Measurements from ENCODE around the gene GPANK1.

GPANK1 gene

DNA sequence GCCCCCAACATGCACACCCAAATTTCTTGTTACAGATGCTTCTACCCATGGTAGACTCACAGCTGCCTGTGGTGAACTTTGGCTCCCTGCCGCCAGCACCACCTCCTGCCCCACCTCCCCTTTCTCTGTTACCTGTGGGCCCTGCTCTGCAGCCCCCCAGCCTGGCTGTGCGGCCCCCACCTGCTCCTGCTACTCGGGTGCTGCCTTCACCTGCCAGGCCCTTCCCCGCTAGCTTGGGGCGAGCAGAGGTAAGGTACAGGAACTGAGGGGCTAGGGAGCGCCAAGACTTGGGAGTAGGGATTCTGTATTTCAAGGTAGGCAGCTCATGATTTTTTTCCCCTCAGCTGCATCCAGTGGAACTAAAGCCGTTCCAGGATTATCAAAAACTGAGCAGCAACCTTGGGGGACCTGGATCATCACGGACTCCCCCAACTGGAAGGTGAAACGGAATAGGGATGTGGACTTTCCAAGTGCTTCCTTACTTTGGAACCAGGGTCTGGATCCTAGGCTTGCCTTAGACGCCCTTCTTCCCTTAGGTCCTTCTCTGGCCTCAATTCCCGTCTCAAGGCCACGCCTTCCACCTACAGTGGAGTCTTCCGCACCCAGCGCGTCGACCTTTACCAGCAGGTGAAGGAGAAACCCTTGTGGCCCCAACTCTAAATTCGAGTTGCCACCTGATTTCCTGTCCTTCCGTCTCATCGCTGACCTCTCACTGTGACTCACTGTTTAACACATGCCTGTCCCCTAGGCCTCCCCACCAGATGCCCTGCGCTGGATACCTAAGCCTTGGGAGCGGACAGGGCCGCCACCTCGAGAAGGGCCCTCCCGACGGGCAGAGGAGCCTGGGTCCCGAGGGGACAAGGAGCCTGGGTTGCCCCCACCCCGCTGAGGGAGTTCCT, 27.9 kb downstream of the GPANK1 start:
- no peak for DNase-seq

DNA sequence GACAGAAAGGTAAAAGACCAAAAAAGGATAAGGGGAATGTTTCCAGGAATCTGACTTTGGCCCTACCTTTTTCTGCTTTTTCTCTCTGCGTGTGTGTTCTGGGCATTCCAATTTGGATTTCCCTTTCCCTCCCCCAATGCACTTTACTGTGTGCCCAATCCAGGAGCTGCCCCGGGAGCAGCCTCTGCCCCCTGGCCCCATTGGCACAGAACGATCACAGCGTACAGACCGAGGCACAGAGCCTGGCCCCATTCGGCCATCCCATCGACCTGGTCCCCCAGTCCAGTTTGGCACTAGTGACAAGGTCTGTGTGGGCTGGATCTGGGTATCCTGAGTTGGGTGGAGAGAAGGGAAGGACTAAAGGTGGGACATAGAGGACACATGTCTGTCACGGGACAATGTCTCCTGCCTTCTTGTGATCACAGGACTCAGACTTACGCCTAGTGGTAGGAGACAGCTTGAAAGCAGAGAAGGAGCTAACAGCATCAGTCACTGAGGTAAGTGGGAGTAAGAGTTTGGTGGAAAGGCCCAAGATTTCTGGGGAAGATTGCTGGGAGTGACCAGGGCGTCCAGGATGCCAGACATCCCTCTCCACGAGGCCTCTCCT, 29.7 kb downstream of the GPANK1 start:
- no peak for DNase-seq

DNA sequence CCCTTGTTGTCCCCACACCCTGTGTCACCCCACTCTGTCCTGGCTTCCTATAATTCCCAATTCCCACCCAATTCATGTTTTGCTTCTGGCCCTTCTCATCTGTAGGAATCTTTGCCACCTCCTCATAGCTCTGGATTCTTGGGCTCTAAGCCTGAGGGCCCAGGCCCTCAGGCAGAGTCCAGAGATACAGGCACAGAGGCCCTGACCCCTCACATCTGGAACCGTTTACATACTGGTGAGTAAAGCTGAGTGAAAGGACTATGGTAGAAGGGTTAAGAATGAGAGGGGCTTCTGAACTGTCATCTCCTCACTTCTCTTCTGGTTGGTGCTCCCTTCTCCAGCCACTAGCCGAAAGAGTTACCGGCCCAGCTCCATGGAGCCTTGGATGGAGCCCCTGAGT, 30.7 kb downstream of the GPANK1 start:
- no peak for DNase-seq

DNA sequence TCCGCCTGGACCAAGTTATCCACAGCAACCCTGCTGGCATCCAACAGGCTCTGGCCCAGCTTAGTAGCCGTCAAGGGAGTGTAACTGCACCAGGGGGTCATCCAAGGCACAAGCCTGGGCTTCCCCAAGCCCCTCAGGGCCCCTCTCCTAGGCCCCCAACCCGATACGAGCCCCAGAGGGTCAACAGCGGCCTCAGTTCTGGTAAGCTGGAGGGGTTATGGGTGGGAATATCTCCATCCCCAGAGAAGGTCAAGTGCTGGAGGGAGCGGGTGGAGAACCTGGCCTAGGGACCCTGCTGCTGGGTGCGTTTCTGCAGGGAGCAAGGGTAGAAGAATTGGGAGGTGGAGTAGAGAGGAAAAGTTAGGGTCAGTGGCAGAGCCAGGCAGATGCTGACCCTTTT, 31.4 kb downstream of the GPANK1 start:
- no peak for DNase-seq

DNA sequence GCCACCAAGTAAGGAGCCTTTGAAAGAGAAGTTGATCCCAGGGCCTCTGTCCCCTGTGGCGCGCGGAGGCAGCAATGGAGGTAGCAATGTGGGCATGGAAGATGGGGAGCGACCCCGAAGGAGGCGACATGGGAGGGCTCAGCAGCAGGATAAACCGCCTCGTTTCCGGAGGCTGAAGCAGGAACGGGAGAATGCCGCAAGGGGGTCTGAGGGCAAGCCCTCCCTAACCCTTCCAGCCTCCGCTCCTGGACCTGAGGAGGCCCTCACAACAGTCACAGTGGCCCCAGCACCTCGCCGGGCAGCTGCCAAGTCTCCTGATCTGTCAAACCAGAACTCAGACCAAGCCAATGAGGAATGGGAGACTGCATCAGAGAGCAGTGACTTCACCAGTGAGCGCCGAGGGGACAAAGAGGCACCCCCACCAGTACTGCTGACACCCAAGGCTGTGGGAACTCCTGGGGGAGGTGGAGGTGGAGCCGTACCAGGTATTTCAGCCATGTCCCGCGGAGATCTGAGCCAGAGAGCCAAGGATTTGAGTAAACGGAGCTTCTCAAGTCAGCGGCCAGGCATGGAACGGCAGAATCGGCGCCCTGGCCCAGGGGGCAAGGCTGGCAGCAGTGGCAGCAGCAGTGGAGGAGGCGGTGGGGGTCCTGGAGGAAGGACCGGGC, 32.4 kb downstream of the GPANK1 start:
- no peak for DNase-seq

DNA sequence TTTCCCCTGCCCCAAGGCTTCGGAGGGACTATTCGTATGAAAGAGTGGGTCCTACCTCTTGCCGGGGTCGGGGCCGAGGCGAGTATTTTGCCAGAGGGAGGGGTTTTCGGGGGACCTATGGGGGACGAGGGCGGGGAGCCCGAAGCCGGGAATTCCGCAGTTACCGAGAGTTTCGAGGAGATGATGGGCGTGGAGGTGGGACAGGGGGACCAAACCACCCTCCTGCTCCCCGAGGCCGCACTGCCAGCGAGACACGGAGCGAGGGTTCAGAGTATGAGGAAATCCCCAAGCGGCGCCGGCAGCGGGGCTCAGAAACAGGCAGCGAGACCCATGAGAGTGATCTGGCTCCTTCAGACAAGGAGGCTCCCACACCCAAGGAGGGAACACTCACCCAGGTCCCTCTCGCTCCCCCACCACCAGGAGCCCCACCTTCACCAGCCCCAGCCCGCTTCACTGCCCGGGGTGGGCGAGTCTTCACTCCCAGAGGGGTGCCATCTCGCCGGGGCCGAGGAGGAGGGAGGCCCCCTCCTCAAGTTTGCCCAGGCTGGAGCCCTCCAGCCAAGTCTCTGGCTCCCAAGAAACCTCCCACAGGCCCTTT, 33.0 kb downstream of the GPANK1 start:
- no peak for DNase-seq

DNA sequence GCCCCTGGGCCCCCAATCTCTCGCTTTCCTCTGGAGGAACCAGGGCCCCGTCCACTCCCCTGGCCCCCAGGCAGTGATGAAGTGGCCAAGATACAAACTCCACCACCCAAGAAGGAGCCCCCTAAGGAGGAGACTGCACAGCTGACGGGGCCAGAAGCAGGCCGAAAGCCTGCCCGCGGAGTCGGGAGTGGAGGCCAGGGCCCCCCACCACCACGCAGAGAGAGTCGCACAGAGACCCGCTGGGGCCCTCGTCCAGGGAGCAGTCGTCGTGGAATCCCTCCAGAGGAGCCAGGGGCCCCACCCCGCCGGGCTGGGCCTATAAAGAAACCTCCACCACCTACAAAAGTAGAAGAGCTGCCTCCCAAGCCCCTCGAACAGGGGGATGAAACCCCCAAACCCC, 33.6 kb downstream of the GPANK1 start:
- no peak for DNase-seq

DNA sequence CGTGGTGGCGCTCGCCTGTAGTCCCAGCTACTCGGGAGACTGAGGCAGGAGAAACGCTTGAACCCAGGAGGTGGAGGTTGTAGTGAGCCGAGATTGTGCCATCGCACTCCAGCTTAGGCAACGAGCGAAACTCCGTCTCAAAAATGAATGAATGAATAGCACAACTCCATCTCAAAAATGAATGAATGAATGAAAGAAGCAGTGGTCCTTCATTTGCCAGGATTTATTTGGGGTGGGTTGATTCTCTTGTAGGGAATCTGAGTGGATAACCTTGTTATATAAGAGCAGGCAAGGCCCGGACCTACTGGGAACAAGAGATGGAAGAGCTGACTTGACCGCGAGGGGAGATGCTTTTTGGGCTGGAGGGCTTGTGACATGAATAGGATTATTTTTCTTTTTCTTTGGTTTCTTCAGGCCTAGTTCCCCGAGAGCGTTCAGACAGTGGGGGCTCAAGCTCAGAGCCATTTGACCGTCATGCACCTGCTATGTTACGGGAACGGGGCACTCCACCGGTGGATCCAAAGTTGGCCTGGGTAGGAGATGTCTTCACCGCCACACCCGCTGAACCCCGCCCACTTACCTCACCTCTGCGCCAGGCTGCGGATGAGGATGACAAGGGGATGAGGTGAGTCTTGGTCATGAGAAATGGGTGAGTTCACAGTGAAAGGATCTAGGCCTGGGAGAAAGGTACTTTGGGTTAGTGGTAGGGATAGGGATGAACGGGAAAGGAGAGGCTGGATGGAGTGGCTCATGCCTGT, 34.4 kb downstream of the GPANK1 start:
- no peak for DNase-seq

DNA sequence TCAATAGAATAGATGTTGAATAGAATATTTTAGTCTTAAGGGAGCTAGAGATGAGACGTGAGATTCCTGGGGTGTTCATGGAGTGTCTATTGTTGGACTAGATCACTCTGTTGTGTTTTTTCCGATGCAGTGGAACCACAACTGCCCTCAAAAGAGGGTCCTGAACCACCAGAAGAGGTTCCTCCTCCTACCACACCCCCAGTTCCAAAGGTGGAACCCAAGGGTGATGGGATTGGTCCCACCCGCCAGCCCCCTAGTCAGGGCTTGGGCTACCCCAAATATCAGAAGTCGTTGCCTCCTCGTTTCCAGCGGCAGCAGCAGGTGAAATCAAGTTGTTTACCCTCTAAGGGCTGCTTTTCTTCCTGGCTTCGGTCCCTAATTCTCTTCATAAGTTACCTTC, 35.8 kb downstream of the GPANK1 start:
- DNase-seq: no peak

DNA sequence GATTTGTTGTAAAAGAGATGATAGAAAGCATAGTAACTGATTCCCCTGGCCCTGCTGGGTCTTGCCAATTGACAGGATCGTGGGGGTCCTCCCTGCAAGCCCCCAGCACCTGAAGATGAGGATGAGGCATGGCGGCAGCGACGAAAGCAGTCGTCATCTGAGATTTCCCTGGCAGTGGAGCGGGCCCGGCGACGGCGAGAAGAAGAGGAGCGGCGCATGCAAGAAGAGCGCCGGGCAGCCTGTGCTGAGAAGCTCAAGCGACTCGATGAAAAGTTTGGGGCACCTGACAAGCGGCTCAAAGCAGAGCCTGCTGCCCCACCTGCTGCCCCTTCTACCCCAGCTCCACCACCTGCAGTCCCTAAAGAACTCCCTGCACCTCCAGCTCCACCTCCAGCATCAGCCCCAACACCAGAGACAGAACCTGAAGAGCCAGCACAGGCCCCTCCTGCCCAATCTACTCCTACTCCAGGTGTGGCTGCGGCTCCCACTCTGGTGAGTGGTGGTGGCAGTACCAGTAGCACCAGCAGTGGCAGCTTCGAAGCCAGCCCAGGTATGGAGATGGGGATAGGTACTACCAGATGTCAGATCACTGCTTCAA, 37.0 kb downstream of the GPANK1 start:
- DNase-seq: no peak

DNA sequence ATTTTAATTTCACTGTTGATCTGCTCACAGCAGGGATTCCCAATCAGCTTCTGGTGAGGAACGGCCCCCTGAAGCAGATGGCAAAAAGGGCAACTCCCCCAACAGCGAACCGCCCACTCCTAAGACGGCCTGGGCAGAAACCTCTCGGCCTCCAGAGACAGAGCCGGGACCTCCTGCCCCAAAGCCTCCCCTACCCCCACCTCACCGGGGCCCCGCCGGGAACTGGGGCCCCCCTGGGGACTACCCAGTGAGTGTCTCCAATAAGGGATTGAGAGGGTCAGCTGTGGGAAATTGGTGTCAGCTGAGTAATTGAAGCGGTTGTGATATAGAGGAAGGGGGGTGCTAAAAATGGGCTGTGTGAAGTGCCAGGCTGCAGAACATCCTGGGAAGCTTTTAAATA, 37.8 kb downstream of the GPANK1 start:
- no peak for DNase-seq

DNA sequence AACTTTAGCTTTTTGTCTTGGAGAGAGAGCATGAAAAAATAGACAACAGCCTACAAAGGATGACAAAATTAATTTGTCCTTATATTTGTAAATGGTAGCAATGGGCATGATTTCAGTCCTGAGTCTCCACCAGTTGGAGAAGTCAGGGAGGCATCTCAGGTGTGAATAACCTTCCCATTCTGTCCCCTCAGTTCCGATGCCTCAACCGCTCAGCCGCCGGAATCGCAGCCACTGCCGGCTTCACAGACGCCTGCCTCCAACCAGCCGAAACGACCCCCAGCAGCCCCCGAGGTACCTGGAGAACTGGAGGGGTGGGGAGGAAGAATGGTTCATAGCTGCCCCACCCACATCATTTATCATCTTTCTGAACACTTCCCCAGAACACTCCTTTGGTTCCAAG, 40.7 kb downstream of the GPANK1 start:
- no peak for DNase-seq

DNA sequence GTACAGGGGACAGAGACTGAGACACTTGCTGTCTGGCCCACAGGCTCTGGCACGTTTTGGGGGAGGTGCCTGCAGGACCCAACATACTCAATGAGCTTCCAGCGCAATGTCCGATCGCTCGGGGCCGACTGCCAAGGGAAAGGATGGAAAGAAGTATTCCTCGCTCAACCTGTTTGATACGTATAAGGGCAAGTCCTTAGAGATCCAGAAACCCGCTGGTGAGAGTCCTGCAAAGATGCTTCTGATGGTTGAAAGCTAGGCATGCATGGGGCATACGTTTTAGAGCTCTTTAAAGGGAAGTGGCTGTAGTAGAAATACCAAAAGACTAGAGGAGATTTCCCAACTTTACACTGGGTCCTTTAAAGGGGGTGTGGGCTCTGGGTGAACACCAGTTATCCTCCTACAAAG, 42.1 kb downstream of the GPANK1 start:
- no peak for DNase-seq

DNA sequence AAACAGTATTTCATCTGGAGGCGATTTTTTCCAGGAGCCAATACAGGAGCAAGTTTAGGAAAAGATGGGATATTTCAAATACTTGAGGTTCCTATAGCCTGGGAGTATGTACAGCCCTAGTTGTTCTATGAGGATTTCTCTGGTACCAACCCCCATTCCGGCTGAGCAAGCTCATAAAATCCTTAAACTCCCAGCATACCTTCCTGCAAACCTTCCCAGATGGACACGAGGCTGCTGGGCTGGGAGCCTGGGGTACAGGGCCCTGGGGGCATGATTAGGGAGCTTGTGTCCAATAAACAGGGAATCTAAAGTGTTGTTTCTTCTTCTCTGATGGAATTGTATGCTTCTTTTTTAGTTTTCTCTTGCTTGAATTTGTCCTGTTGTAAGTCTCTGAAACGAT, 42.8 kb downstream of the GPANK1 start:
- DNase-seq: no peak

DNA sequence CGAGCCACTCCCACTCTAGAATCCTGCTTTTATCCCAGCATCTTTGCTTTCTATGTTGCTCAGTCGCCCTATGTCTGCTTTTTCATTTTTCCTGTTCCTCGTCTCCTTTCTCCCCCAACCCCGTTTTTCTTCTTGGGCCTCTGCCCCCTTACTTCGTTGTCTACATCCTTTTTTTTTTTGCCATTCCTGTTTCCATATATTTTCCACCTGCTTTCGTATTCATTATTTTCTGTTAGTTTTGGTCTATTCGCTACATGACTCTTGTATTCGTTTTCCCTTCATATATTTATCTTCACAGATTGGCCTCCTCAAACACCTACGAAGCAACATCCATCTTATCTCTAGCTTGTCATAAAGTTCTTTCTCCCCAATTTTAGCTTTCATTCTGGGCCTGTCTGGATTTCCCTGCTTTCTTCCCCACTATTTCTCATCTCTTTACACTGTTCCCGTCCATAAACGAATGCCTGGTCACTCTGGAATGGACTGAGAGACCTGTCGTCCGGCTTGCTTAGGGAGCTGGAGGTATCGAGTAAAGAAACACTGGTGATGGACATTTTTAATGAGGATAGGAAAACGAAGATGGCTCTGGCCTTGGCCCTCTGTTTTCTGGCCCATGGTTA, 43.4 kb downstream of the GPANK1 start:
- no peak for DNase-seq

DNA sequence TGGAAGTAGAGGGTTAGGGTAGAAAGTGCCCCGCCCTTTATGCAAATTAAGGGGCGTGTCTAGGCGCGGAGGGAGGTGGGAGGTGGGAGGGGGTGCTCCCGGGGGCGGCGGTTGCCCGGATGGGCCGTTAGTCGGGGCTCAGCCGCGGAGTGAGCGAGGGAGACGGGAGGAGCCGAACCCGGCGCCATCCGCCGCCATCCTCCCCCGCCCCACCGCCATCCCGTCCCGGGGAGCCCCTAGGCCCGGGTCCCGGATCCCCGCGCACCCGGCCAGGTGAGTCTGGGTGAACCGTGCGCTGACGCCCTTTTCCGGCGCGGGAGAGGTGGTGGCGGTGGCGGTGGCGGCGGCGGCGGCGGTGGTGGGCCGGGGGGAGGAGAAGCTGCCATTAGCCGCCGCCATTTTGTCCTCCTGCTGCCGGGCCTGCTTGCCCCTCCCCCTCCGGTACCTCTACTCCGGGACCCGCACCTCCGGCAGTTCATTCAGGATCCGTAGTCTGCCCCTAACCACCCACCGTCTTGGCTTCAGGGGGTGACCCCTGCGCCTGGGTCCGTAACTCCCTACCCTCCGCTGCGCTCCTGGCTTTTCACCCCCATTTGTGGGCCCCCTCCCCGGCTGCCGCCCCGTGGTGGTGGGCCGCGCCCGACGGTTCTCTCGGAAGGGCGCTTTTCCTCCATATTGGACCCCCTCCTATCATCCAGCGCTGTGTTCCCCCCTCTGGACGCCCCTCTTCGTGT, 44.0 kb downstream of the GPANK1 start, which contains the start of gene PRRC2A:
PRRC2A (plus strand) TSS at position 130 of the 734 bp plus-strand sequence. CDS start 2,075 bp downstream, outside the sequence.
- DNase-seq: peak; percentile 36

DNA sequence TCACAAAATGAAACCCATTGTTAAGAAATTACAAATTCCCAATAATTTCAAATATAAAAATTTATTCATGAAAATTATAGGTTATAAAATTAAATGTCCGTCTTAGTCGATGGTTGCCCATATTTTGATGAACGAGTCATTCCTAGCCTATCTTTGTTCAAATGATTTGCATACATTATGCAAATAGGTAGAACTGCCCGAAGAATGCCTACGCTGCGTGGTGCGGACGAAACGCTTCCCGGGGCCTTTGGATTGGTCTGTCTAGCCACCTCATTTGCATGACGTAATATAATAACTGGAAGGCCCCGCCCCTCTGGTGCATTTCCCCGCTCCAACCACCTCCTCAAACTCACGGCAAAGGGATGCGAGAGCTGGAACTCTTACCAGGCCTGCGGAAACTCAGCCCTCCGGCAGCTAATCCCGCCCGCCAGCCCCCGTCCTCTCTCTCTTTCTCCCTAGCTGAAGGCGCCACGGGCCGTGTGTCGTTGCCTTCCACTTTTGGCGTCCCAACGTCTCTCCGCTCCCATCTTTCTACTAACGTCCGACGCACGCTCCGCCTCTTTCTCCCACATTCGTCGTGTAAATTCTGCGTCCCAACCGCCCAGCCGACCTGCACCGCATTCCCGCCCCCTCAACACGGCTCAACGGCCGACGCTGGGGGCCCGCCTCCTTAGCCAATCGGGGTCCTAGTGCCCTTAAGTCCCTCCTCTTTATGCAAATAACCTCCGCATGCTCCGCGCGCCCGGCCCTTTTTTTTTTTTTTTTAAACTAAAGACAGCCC, 44.8 kb downstream of the GPANK1 start:
- DNase-seq: peak; percentile 98

DNA sequence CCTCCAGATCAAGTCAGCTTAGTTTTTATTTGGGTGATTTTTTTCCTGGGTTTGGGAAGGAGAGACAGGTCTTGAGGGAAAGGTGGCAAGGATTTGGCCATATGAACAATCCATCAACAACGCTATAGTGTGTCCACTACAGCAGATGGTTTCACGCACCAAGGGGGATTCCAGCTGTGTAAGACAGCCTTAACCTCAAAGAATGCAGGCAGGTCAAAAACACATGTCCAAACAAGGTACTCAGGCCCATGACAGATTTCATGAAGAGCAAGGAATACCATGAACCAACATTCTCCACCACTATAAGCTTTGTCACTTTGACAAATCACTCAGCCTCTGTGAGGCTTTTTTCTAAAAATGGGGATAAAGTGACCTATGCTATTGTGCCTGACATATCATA, 47.8 kb downstream of the GPANK1 start:
- DNase-seq: no peak

DNA sequence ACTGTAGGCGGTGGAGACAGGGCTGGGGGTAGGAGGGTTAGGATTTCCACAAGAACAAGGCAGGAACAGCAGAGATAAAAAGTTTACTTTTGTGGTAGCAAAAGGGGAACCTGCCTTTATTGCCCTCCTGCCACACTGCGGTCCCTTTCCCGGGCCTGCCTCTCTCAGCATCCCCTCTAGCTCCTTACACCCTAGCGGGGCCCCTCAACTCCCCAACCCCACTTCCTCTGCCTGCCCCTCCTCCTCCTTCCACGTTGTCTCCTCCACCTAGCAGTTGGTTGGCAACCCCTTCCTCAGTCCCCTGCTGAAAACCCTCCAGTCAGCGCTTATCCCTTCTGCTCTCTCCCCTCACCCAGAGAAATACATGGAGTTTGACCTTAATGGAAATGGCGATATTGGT, 49.0 kb downstream of the GPANK1 start:
- DNase-seq: no peak

Data from NCI-H526 treated with DMSO at 0.1 percent for 48 hours (cell line).